HG02798 (cell line): ENCODE measurements around the gene CLCNKB.
"Not testable (repeated sequence)": the region's sequence is repeated elsewhere in the genome, so short reads cannot be mapped to it uniquely, and the experiment has no call there.

ENCODE experiments used
- ATAC-seq: cut with Tn5 transposase; IDR thresholded peaks from one replicate; pipeline ENCODE4 v1.9.1; 2021; ENCODE audit warnings: mild to moderate bottlenecking; ENCODE audit not compliant: unreplicated experiment, poor library complexity

The CLCNKB gene

DNA sequence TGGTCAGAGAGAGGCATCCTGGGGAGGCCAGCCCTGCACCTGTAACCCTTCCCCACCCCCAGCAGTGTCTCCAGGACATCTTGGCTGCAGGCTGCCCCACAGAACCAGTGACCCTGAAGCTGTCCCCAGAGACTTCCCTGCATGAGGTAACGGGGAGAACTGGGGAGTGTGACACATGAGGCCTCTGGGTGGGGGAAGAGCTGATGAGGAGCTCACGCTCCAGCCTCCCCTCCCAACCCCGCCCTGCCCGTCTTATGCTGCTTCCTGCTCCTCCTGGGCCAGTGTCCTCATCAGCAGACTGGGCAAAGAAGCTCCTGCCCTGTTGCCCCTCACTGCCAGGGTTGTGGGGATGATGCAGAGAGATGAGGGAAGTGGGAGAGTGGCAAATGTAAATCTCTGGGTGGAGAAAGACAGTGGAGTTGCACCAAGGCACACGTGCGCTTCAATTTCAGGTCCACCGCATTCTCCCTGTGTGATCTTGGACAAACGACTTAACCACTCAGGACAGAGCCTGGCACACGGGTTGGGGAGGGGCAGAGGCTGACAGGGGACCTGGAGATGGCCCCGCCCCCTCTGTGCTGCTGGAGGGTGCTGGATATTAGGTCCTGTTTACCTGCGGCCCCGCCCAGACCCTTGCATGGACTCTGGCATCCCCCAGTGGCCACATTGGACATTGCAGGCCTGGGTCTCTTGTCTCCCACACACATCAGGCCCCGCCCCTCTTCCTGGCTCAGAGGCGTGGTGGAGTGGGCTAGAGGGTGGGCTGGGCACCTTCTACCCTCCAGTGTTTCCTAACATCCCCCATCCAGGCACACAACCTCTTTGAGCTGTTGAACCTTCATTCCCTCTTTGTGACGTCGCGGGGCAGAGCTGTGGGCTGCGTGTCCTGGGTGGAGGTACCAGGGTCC is 12.3 kb downstream of the CLCNKB start:
- ATAC-seq, result peak; percentile 76

DNA sequence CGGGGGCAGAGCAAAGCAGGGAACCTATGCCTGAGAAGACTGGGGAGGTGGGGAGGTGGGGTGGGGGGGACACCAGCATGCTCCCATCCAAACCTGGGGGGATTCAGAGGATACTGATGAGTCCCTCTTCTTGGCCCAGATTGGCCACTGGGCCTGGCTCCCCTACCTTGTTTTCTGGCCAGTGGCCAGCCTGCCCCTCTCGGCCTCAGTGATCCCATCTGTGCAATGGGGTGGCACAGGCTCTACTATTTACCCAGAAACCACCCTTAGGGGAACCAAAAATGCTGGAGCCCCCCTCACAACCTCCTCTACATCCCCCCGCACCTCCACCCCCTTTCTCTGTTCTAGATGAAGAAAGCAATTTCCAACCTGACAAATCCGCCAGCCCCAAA is 12.9 kb downstream of the CLCNKB start:
- ATAC-seq, result not testable (repeated sequence)

- ATAC-seq, result not testable (repeated sequence)
These were observed 13.8 kb downstream of the CLCNKB start for GRCh38 chr1:16057314-16057915.

- not testable (repeated sequence) for ATAC-seq
These were observed 15.0 kb downstream of the CLCNKB start for GRCh38 chr1:16058394-16059120.

DNA sequence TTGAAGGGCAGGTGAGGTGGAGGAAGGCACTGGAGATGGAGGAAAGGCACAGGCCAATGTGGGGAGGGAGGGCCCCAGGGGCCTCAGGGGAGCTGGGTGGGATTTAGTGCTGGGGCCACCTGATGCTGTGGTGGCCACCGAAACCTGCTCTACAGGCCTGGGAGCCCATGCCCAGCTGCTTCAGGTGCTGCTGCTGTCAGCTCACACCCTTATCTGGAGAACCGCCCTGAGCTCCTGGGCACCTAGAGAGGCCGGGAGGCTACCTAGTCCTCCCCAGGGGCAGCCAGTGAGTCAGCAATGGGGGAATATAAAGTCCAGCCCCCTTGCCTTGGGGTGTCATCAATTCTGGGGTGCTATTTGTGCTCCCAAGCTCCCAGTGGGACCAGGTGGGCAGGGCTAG is 17.7 kb downstream of the CLCNKB start:
- no peak for ATAC-seq

DNA sequence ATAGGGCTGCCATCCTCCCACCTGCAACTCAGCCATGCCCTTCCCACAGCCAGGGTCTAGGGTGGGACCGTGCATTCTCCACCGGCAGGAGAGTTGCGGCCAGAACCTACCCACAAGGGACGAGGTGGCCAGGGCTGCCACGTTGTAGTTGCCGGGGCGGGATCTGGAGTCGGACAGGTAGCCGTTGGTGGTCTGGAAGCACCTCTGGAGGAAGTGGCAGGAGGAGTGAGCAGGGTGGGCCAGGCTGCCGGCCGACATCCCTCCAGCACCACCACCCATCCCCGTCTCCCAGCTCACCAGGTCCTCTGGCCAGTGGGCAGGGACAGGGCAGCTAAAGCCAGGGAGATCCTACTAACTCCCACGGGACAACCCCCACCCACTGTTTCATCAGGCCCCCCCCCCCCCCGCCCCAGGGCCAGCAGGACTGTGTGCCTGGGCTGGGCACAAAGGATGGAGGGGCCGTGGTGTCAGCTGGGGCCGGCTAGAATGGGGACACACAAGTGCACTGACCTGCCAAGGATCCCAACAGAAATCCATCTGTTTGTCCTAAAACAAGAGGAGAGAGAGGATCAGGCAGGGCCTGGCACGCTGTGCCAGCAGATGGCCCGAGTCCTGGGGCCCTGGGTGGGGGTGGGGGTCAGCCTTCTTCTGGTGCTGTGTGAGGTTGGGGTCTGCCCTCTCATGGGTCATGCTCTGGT is 18.6 kb downstream of the CLCNKB start:
- not testable (repeated sequence) for ATAC-seq

DNA sequence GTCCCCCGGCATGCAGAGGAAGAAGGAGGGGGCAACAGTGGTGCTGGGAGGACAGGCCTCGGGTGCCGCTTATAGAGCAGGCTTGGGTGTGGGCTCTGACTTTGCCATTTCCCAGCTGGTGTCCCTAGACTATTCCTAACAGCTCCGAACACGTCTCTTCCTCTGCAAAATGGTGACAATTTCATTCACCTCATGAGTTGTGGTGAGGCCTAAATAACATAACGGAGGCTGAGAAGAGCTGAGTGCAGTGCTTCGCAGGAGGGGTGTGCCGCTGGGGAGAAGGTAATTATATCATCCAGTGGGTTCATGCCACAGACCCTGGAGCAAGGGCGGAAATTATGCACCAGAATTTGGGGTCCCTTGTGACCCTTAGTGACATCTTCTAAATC is 19.1 kb downstream of the CLCNKB start:
- not testable (repeated sequence) for ATAC-seq

GRCh38 chr1:16063226-16063829 is 19.7 kb downstream of the CLCNKB start:
- no peak for ATAC-seq

DNA sequence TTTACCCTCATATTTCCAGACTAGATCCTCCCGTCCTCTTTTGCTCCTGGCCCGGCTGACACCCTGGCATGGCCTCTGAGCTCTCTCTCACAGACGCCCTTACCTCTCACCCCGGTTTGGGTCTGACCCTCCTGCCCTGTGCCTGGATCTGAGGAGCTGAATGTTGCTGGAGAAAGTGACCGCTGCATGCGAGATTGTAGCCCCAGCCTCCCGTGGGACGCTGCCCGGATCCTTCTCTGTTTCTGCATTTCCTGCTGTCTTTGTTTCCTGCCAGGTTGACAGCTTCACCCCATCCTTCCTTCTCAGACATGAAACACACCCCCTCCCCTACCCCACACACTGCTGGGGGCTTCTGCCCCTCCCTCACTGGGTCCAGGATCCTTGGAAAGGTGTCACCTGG is 20.3 kb downstream of the CLCNKB start:
- no peak for ATAC-seq

DNA sequence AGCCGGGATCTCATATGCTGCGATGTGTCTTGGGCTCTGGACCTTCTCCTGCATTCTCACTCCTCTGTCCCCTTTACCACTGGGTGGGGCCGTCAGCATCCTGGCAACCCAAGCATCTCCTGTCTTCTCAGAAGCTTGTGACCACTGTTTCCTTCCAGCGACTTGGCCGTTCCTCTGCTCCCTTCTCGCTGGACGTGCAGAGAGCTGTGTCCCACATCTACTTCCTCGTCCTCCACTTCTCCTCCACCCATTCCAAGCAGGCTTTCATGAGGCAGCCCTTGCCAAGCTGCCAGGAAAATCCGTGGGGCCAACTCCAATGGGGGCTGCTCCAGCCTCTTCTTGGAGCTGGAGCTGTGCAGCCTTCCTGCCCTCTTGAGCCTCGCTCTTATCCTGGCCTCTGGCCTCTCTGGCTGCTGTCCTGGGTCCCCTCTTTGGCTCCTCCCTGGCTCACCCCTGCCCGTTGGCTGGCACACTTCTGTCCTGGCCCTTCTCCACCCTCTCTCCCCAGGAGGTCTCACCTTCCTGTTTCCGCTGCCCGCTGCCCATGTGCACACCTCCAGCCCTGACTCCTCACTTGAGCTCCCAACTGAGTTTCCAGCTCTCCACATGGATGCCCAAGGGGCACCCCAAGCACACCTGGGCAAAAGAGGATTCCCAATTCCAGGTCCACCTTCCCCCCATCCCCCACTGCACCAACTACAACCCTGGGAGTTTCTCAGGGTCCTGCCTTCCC is 21.1 kb downstream of the CLCNKB start:
- no peak for ATAC-seq

DNA sequence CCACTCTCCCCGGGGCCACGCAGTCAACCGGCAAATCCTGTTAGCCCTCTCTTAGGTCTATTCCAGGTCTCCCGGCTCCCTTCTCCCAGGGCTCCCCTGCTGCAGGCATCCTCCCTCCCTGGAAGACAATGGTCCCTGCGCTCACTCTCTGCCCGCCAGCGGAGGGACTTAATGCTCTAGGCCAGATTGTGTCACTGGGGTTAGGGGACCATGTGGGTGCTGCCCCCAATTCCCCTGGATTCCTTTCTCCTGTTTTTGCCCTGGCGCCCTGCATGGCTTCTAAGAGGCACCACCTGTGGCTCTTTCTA is 21.6 kb downstream of the CLCNKB start:
- no peak for ATAC-seq

DNA sequence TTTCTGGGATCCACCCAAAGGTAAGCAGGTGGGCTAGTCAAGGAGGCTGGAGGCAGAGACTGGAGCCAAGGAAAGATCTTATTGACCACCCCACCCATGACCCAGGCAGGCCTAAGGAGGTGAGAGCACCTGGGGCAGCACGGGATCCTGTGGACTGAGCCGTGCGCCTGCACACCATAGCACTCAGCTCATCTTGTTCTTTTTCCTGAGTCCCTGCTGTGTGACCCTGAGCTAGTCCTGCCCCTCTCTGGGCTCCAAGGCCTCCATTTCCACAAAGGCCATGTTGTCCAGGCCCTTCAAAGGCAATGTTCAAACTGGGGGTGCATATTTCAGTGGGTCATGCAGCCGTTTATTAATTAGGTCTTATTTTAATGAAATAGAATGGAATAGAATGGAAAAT is 22.7 kb downstream of the CLCNKB start:
- no peak for ATAC-seq

DNA sequence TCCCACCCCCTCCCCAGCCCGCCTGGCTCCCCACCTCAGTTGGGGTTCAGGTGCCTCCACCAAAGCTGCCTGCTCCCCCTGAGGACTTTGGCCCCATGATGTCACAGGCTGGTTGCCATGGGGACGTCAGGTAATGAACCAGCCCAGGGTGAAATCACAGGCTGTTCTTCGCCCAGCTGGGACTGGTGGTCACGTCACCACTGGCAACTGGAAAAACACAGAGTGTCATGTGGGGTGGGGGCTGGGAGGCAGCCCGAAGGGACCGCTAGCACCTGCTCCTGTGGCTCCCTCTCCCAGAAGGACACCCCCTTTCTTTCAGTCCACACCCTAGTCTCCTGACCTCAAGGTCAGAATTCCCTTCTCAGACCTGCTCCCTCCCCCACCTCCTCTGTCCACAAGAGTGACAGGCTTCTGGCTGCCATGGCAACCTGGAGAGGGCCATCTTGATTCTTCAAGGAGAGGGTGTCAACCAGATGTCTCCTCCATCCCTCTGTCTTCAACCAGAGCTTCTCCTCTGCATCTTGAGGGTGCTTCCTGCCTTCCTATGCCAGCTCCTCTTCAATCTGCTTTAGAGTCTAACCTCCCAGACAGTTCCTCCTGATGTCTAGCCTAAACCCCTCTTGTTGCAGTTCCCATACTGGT is 23.7 kb downstream of the CLCNKB start:
- ATAC-seq, result no peak

DNA sequence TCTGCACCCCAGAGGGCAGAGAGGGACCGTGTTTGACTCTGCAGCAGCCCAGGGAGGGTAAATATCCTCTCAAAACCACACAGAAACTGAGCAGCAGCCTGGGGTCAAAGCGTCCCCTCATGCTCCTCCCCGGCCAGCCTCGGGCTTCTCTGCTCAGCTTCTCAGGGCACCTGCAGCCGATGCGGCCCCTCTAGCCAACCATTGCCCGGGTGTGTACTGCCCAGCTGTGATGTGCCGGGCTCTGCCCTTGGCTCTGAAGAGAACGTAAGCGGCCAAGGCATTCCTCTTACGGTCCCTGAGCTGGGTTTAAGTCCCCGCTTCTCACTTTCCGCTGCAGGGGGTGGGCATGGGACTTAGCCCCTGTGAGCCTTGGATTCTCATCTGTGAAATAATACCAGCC is 24.4 kb downstream of the CLCNKB start:
- no peak for ATAC-seq

- no peak for ATAC-seq
These were observed 25.0 kb downstream of the CLCNKB start for GRCh38 chr1:16068356-16069270.

DNA sequence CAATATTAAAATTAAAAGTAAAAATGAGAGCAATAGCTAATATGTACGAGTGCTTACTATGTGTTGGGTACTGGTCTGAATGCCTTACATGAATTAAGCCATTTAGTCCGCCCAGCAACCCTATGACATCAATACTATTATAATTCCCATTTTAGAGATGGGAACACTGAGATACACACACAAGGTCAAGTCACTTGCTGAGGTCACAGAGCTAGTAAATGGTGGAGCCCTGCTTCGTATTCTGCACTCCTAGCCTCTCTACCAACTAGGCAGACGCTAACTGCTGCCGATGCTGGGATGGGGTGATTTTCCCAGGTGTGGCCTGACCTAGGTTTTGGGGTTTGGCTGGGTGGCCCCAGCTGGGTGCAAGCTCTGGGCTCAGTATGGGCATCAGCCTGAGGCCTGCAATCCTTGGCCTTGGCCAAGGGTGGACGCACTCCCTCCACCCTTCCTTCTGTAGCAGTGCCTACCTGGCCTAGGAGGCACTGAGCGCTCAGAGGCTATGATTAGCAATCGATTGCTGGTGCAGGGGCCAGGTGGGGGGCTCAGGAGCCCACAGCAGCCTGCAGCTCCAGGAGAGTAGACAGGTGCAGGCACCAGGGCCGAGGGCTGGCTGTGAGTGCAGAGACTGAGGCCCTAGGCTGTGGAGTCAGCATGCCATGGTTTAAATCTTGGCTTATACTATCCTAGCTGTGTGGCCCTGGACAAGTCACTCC is 27.2 kb downstream of the CLCNKB start:
- no peak for ATAC-seq

GRCh38 chr1:16071614-16072013 is 28.0 kb downstream of the CLCNKB start:
- ATAC-seq, result no peak

DNA sequence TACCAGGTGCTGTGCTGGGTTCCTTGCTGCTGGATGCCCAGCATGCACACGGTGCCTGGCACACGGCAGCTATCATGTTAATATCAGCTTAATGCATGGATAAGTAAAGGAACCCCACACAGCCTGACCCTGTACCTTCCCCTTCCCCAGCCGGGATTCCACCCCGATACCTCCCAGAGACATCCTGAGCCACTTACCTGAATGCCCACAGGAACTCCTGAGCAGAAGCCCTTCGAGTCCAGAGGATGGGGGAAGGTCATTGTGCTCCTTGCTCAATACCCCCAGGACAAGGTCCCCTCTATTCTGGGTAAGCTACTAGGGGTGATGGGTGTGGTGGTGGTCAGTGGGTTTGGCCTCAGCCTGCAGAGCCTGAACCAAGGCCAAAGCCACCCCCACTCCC is 28.5 kb downstream of the CLCNKB start:
- ATAC-seq, result no peak
